Posterior vena cava (tissue), 2 donors: ENCODE data around the gene NCOA3. TPM values are rescaled to one million over a fixed set of nuclear protein-coding genes. Genes with fewer than 3 reads are reported as not detected.

ENCODE experiments used
- DNase-seq: peaks from one replicate; pipeline ENCODE4 v3.0.0-alpha.2; 2020; ENCODE audit warnings: low spot score
- intact Hi-C, 2 donors: fragments of 100-400 bp; cut with DNase I; formaldehyde crosslinking; loops; one replicate each; pipeline versions ENCODE4 v1.14.1 to v1.14.2; 2022 to 2023
- total RNA-seq, 2 donors: library from RNA; stranded (reverse); fragmentation: NEBNext Ultra II Directional; extraction: Animal tissue kit (Norgen Biotek cat#: 25700); gene quantifications; one replicate each; pipeline ENCODE4 v1.2.1, GENCODE V29; 2021
- donor health status: DM: yes; HTN: yes; CAD: no.
- donor health status: DM: yes; HTN: yes; CAD: no.

The NCOA3 gene
- total RNA-seq, 2 donors from 2014 or later = 39.0 to 46.6 TPM

DNA sequence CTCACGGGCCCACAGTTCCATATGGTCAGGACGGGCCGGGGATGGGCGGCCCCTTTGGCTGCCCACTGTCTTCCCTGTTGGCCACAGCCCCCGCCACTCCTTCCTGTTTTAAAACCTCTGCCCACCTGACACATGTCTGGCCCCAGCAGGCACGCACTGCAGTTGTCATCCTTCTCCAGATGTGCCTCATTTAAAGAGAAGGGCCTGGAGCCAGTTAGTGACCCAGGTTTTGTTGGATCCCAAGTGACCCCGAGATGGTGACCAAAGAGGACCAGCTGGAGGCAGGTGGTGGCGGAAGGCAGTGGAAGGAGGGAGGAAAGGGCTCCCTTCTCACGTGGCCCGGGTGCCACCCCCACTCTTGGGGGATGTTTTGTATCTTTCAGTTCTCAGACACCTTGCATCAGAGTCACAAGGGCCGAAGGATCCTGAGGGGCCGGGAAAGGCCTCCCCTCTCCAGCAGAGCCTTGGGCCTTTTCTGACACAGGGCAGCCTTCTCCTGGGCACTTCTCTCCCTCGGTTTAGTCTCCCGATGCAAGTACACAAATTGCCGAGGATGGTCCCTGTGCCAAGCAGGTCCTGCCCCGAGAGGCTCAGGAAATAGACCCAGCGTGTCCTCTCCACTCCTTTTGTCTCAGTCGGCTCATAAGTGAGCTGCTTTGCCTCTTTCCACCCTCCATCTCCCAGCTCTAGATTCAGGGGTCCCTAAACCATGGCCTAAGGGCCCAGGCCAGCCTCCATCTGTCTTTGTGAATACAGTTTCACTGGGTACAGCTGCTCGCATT is 166.0 kb downstream of the NCOA3 start:
- intact Hi-C loops = no loop called here
- no peak for DNase-seq

- intact Hi-C loops = no loop called here
- DNase-seq = no peak
These were observed 166.8 kb downstream of the NCOA3 start for GRCh38 chr20:47668313-47669151.

DNA sequence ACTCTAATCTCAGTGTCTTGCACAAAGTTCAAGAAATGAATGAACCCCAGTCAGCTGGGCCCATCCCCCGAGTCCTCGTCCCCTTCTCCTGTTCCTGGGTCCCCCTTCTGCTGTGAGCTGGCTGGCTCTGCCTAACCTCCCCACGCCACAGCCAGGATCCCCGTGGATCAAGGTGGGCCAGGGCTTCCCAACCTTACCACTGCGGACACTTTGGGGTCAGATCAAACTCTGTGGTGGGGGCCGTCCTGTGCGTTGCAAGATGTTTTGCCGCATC is 167.4 kb downstream of the NCOA3 start:
- DNase-seq = no peak
- intact Hi-C loops = no loop called here

DNA sequence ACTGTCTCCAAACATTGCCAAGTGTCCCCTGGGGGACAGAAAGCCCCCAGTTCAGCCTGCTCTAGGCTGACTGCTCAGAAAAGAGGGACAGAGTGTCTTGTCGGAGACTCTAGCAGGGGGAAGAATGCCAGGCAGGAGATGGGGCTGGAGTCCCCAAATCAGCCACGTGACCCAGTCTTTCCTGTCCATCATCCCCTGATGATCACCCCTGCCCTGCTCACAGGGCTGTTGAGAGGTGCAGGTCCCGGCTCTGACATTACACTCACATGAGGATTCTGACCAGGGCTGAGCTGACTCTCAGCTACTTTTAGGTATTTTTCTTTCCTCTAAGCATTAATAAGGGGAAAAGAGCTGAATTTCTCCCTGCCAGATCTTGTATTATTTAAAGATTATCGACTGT is 167.8 kb downstream of the NCOA3 start:
- intact Hi-C loops = no loop called here
- no peak for DNase-seq

- DNase-seq = no peak
- intact Hi-C loops = loop anchor here (10.0 kb wide), 2 partner anchors 85 to 115 kb away; partner anchors contain the start of gene SULF2 (in 1 of the 2)
These were observed 168.5 kb downstream of the NCOA3 start for GRCh38 chr20:47669927-47670890.

DNA sequence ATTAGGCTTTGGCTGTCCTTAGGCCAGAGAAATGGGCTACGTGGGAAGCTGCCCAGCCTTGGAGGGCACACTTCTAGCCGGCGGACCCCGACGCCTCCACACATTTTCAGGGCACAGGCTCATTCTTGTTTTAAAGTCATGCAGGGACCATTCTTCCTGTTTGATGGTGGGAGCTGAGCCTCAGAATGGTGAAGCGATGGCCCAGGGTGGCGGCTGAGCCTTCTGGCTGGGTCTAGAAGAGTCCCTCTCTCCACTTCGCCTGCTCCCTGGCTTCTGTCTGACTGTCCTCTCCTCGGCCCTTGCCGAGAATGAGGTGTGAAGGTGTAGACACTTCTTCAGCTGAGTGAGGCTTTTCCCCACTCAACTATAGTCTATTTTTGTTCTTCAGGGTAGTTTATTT is 169.2 kb downstream of the NCOA3 start:
- intact Hi-C loops = loop anchor here (10.0 kb wide), 2 partner anchors 84 to 114 kb away; partner anchors contain the start of gene SULF2 (in 1 of the 2)
- no peak for DNase-seq

GRCh38 chr20:47672166-47672565 is 170.5 kb downstream of the NCOA3 start:
- no peak for DNase-seq
- intact Hi-C loops = loop anchor here (10.0 kb wide), 2 partner anchors 83 to 113 kb away; partner anchors contain the start of gene SULF2 (in 1 of the 2)

- DNase-seq = no peak
- intact Hi-C loops = loop anchor here (10.0 kb wide), 2 partner anchors 82 to 112 kb away; partner anchors contain the start of gene SULF2 (in 1 of the 2)
These were observed 171.4 kb downstream of the NCOA3 start for GRCh38 chr20:47672886-47673670.

DNA sequence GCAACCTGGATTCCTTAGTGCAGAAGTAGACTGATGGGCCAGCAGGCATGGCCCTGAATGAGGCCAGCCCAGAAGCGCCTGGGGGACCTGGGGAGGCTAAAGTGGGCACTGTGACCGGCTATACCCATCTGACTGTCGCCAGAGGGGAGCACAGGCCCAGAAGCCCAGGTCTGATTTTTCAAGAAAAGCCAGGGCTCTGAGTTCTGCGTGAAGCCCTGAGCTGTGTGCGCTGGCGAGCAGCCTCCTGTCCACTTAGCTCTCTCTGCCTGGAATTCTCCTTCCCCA is 171.9 kb downstream of the NCOA3 start:
- no peak for DNase-seq
- intact Hi-C loops = loop anchor here (10.0 kb wide), 2 partner anchors 81 to 111 kb away; partner anchors contain the start of gene SULF2 (in 1 of the 2)

- intact Hi-C loops = loop anchor here (10.0 kb wide), 2 partner anchors 81 to 111 kb away; partner anchors contain the start of gene SULF2 (in 1 of the 2)
- DNase-seq = no peak
These were observed 172.5 kb downstream of the NCOA3 start for GRCh38 chr20:47674145-47674544.

DNA sequence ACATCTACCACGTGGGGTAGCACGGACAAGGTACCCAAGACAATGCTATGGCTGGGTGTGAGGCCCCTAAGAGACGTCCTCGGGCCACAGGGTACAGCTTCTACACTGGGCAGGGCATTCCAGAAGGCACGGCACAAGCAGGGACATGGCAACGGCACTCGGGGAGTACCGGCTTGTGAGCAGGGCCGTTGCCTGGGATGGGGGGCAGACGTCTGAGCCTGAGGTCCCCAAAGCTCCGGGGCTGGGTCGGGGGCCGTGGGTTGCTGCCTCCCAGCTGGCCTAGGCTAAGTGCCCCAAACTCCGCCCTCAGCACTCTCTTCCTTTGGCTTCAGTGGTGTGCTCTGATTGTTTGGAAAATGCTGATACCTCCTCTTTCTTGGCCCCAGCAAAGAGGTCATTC is 173.0 kb downstream of the NCOA3 start:
- intact Hi-C loops = loop anchor here (5.0 to 10.0 kb wide), 3 partner anchors 80 to 948 kb away; partner anchors contain the start of gene SULF2 (in 1 of the 2)
- no peak for DNase-seq

- intact Hi-C loops = loop anchor here (5.0 to 10.0 kb wide), 3 partner anchors 79 to 947 kb away; partner anchors contain the start of gene SULF2 (in 1 of the 2)
- no peak for DNase-seq
These were observed 173.8 kb downstream of the NCOA3 start for GRCh38 chr20:47675190-47676142.

DNA sequence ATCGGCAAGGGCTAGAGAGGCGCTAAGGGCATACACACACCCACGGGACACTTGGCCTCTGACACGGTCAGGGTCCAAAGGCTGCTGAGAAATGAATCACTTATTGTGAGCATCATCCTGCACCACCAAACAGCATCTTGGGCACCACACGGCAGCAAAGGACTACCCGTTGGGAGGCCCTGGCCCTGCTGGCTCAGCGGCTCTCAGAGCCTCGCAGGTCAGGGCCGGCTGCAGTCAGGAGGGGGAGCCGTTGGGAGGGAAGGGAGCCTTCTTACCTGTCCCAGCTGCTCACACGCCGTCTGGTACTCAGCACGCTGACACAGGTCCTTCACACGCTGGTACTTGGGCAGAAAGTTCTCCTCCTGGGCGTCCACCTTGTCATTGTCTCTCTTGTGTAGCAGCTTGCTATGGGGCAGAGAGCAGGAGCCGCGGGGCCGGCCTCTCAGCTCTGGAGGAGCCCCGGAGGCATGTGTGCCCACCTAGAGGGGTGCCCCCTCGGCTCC is 174.6 kb downstream of the NCOA3 start:
- intact Hi-C loops = loop anchor here (5.0 to 10.0 kb wide), 3 partner anchors 79 to 946 kb away; partner anchors contain the start of gene SULF2 (in 1 of the 2)
- no peak for DNase-seq

GRCh38 chr20:47676912-47677634 is 175.4 kb downstream of the NCOA3 start:
- no peak for DNase-seq
- intact Hi-C loops = loop anchor here (5.0 to 10.0 kb wide), 3 partner anchors 78 to 945 kb away; partner anchors contain the start of gene SULF2 (in 1 of the 2)

DNA sequence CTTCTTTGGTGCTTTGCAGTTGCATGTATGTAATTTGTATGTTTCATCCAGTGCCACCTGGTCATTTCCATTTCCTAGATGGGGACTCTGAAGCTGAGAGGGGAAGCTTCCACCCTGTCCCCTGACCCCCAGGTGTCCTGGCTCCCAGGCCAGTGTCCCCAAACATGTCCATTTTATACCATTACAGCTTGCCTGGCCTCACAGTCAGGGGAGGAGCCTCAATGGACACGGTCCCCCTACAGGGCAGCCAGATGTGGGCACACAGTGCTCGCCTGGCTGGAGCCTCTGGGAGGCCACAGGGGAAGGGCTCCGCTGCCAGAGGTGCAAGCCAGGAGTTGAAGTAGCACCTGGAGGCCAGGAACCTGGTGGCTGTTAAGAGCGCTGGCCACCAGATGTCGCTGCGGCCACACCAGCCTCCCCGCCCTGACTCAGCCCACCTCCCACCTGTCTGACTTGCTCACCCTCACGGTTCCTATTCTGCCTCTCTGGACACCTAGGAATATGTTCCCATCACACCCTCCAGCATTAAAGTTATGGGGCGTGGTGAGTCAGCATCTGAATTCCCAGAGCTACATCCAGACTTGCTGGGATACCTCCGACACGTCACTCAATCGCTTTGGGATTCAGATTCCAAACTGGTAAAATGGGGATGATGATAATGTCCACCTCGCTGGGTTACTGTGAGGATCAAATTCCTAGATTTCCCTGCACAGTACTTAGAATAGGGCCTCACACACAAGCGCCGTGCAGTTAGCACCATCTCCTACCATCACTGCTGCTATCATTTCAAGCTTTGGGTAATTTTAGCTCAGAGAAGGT is 176.2 kb downstream of the NCOA3 start:
- intact Hi-C loops = loop anchor here (5.0 to 10.0 kb wide), 3 partner anchors 77 to 944 kb away; partner anchors contain the start of gene SULF2 (in 1 of the 2)

More for the DNA sequence above, 176.2 kb downstream of the NCOA3 start:
- DNase-seq = no peak
